Thoracic aorta (tissue), 2 donors: Measurements from ENCODE around the gene INPP5A. TPM values are rescaled to one million over a fixed set of nuclear protein-coding genes. Genes with fewer than 3 reads are reported as not detected.

Experiments used
- ATAC-seq: fragments of 150-250 bp; one replicate; pipeline ENCODE4 v1.8.0; 2017; ENCODE audit warnings: low read depth; ENCODE audit not compliant: insufficient number of reproducible peaks, low FRiP score
- DNase-seq: peaks from one replicate; pipeline ENCODE4 v3.0.0-alpha.2; 2020; ENCODE audit warnings: low spot score
- H3K27ac ChIP-seq, 2 donors: fragments of 200-600 bp; sonication (generic); 1 replicate in 1 of 2; 2 replicates in 1 of 2; pipeline ENCODE4 v1.5.1; 2016; ENCODE audit warnings: mild to moderate bottlenecking in 2 of 2, moderate library complexity in 2 of 2
- H3K27me3 ChIP-seq: fragments of 200-600 bp; sonication (generic); replicated peaks from 2 replicates; pipeline ENCODE4 v1.6.0; 2016; ENCODE audit warnings: mild to moderate bottlenecking; ENCODE audit not compliant: insufficient read depth
- H3K36me3 ChIP-seq: fragments of 200-600 bp; sonication (generic); one replicate; pipeline ENCODE4 v1.5.1; 2016
- H3K4me1 ChIP-seq, 2 donors: fragments of 200-600 bp; sonication (generic); 1 replicate in 1 of 2; 2 replicates in 1 of 2; pipeline versions ENCODE4 v1.5.1 to v1.6.0; 2016; ENCODE audit warnings: low read depth in 2 of 2, mild to moderate bottlenecking in 1 of 2; ENCODE audit not compliant: control insufficient read depth in 1 of 2
- H3K4me3 ChIP-seq: fragments of 200-600 bp; sonication (generic); 2 replicates; pipeline ENCODE4 v1.5.1; 2016; ENCODE audit warnings: mild to moderate bottlenecking
- H3K9me3 ChIP-seq: fragments of 200-600 bp; sonication (generic); 2 replicates; pipeline ENCODE4 v1.5.1; 2016
- CTCF ChIP-seq: fragments of 200-600 bp; sonication (generic); IDR thresholded peaks from one replicate; pipeline ENCODE4 v1.5.1; 2019; ENCODE audit warnings: antibody characterized with exemption
- total RNA-seq, 2 donors: library from RNA; depleted of rRNA; stranded (reverse); fragments of >200 nt; gene quantifications; one replicate each; pipeline versions ENCODE4 v1.1.0 to v1.2.3, GENCODE V29; 2016

Gene INPP5A
- total RNA-seq, 2 donors from 2014 or later: 120 to 142 TPM

- DNase-seq: no peak
- Histone ChIP-seq H3K4me1 (no peaks in the 10 kb centered on the region), H3K27ac (no peak overlapping the region), H3K27me3 (no peaks in the 10 kb centered on the region), H3K4me3 (no peak overlapping the region), H3K9me3 (no peaks in the 10 kb centered on the region), H3K36me3 (peaks cover 35% of the 10 kb centered on the region)
- ATAC-seq: no peak
- TF ChIP-seq CTCF: no peak
These were observed 219.0 kb downstream of the INPP5A start for GRCh38 chr10:132756591-132756990.

- Histone ChIP-seq H3K36me3 (peaks cover 37% of the 10 kb centered on the region), H3K9me3 (no peaks in the 10 kb centered on the region), H3K27me3 (no peaks in the 10 kb centered on the region), H3K27ac (no peak overlapping the region), H3K4me1 (no peaks in the 10 kb centered on the region), H3K4me3 (no peak overlapping the region)
- DNase-seq: no peak
- ATAC-seq: no peak
- no peak for TF ChIP-seq CTCF
These were observed 219.6 kb downstream of the INPP5A start for GRCh38 chr10:132757171-132757570.

GRCh38 chr10:132758865-132759264 is 221.3 kb downstream of the INPP5A start:
- no peaks in the 10 kb centered on the region for H3K4me1 ChIP-seq
- DNase-seq (no peak), ATAC-seq (no peak)
- no peaks in the 10 kb centered on the region for H3K9me3 ChIP-seq
- TF ChIP-seq CTCF: no peak
- no peaks in the 10 kb centered on the region for H3K27me3 ChIP-seq
- H3K36me3 ChIP-seq: peaks cover 36% of the 10 kb centered on the region
- no peak overlapping the region for H3K27ac ChIP-seq
- no peak overlapping the region for H3K4me3 ChIP-seq

- H3K4me3 ChIP-seq: no peak overlapping the region
- no peak for DNase-seq
- peaks cover 29% of the 10 kb centered on the region for H3K36me3 ChIP-seq
- no peak for ATAC-seq
- no peaks in the 10 kb centered on the region for H3K27me3 ChIP-seq
- no peaks in the 10 kb centered on the region for H3K9me3 ChIP-seq
- TF ChIP-seq CTCF: no peak
- H3K27ac ChIP-seq: no peak overlapping the region
- H3K4me1 ChIP-seq: no peaks in the 10 kb centered on the region
These were observed 223.9 kb downstream of the INPP5A start for GRCh38 chr10:132761395-132762060.

GRCh38 chr10:132762267-132762666 is 224.7 kb downstream of the INPP5A start:
- Histone ChIP-seq H3K36me3 (peaks cover 25% of the 10 kb centered on the region), H3K9me3 (no peaks in the 10 kb centered on the region), H3K4me3 (no peak overlapping the region), H3K27me3 (no peaks in the 10 kb centered on the region), H3K27ac (no peak overlapping the region), H3K4me1 (no peaks in the 10 kb centered on the region)
- no peak for TF ChIP-seq CTCF
- DNase-seq: no peak
- ATAC-seq: no peak
